Stimulated activated CD8-positive, alpha-beta memory T cell treated with anti-CD3 and anti-CD28 coated beads, Interleukin-2, amount 100 ng/mL, for 1 hour (primary cell): ENCODE data around the gene STK38.
A peak's percentile ranks its signal among the peaks of the same experiment; 100 is the strongest.

Source experiments
- DNase-seq, 2 donors: peaks; one replicate each; pipeline ENCODE4 v3.0.0-alpha.2; 2020; ENCODE audit warnings: low read depth in 2 of 2

STK38 gene

GRCh38 chr6:36563928-36564284 lies 16.6 kb upstream of the STK38 start:
- no peak for DNase-seq

- DNase-seq = no peak
These were observed 16.1 kb upstream of the STK38 start for GRCh38 chr6:36563237-36563927.

- DNase-seq = no peak
These were observed 13.5 kb upstream of the STK38 start for GRCh38 chr6:36560822-36561221.

GRCh38 chr6:36559011-36559793 lies 11.9 kb upstream of the STK38 start:
- DNase-seq = no peak

GRCh38 chr6:36556281-36556680 lies 9.0 kb upstream of the STK38 start:
- DNase-seq = no peak

GRCh38 chr6:36555750-36556252 lies 8.5 kb upstream of the STK38 start:
- no peak for DNase-seq

- DNase-seq = no peak
These were observed 3.3 kb upstream of the STK38 start for GRCh38 chr6:36550473-36551000.

GRCh38 chr6:36548401-36548743 lies 1.1 kb upstream of the STK38 start:
- DNase-seq = no peak

- no peak for DNase-seq
These were observed 544 bp upstream of the STK38 start for GRCh38 chr6:36547646-36548400.

GRCh38 chr6:36546308-36546919 lies 865 bp downstream of the STK38 start:
- DNase-seq = no peak

GRCh38 chr6:36545767-36546307 lies 1.4 kb downstream of the STK38 start:
- DNase-seq = no peak

- DNase-seq = peak; percentile 17 to 27
These were observed 3.1 kb downstream of the STK38 start for GRCh38 chr6:36544228-36544627.

GRCh38 chr6:36542041-36542440 lies 5.2 kb downstream of the STK38 start:
- no peak for DNase-seq

- DNase-seq = no peak
These were observed 7.3 kb downstream of the STK38 start for GRCh38 chr6:36539814-36540568.

- DNase-seq = no peak
These were observed 10.3 kb downstream of the STK38 start for GRCh38 chr6:36536873-36537547.

- no peak for DNase-seq
These were observed 14.0 kb downstream of the STK38 start for GRCh38 chr6:36533321-36533720.

GRCh38 chr6:36526066-36526465 lies 21.2 kb downstream of the STK38 start:
- DNase-seq = no peak

GRCh38 chr6:36525346-36525745 lies 21.9 kb downstream of the STK38 start:
- no peak for DNase-seq

- no peak for DNase-seq
These were observed 22.4 kb downstream of the STK38 start for GRCh38 chr6:36524871-36525270.

- DNase-seq = no peak
These were observed 23.3 kb downstream of the STK38 start for GRCh38 chr6:36523936-36524499.
